Astrocyte of the hippocampus (primary cell): ENCODE results near the gene KLHL22.
"Not testable (repeated sequence)": the region's sequence is repeated elsewhere in the genome, so short reads cannot be mapped to it uniquely, and the experiment has no call there.

ENCODE experiments used
- DNase-seq: peaks from one replicate; pipeline ENCODE4 v3.0.0; 2011; ENCODE audit warnings: low read depth, low spot score

The KLHL22 gene

DNA sequence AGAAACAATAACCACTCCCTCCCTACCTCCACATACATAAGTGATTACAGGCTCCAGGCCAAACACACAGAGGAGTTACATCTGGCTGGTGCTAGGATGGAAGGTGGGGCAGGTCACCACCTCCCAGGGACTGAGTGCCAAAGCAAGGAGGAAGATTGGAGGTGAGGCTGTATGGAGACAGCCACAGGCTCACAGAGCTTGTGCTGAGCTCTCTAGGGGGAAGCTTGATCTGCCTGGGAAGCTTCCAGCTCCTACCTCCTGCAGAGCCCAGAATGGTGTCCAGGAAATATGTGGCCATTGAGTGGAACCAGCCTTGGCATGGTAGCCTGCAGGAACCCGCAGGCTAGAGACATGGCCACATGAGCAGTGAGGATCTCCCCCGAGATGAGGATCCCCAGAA lies 8.2 kb upstream of the KLHL22 start:
- no peak for DNase-seq

DNA sequence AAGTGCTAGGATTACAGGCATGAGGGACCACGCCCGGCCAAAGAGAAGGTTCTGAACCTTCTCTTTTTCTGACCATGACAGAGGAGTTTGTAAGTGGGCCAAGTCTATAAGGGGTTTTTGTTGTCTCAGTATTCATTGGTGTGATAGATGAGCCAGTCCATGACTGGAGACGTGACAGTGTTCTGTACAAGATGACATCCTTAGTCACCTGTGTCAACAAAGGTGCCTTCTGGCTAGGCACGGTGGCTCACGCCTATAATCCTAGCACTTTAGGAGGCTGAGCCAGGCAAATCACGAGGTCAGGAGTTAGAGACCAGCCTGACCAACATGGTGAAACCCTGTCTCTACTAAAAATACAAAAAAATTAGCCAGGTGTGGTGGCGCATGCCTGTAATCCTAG lies 4.2 kb upstream of the KLHL22 start:
- no peak for DNase-seq

DNA sequence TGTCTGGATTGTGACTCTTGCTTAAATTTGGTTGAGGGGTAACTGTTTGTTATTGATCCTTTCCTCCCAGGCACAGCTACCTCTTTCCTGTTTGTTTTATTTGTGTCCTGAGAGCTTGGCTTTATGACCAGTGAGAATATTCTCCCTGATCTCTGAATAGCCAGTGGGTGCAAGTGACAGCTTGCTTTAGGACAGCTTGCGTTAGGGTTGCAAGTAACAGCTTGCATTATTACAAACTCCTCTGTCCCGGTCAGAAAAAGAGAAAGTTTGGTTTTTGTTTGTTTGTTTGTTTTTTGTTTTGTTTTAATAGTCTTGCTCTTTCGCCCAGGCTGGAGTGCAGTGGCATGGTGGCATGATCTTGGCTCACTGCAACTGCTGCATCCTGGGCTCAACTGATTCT lies 3.3 kb upstream of the KLHL22 start:
- DNase-seq: no peak

DNA sequence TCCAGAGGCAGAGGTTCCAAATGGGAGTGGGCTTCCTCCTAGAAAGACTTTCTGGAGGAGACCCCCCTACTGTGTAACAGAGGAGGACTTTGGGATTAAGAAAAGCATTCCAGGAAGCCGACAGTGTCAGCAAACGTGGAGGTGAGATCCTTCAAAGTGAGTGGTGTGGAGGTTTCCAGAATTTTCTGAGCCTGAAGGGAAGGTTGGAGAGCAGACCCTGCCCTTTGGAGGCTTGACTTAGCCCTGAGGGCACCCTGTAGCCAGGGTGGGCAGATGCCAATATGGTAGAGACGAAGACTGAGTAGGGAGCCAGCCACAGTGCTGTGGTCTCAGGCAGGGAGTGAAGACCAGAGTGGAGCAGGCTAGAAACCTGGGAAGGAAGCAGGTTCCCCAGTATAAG lies 1.8 kb upstream of the KLHL22 start:
- DNase-seq: no peak

DNA sequence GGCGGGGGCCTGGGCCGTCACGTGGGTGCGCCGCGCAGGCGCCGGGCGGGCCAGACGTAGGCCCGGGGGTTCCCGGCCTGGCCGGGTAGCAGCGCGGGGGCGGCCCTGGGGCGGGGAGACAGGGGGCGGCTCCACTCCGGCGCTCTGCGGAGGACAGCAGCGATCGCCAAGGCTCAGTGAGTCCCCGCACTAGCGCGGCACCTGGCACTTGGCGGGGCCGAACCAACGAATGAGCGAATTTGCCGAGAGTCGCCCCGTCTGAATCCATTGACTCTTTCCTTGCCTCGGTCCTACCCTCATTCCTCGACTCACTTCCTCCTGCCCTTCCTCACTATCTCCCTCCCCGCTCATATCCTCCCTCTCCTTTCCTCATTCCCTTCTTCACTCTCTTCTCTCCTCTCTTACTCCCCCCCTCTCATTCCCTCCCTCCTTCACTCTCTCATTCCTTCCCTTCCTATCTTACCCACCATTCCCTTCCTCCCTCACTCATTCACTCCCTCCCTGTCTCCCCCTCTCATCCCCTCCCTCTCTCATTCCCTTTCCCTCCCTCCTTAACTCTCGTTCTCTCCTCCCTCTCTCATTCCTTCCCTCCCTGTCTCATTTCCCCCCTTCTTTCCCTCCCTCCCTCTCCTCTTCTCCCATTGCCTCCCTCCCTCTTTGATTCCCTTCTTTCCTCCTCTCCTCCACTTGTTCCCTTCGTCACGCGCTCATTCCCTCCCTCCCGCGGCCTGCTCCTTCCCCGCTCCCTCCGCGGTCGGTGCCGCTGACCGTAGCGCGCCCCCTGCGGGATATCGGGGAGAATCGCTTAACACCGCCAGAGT lies 476 bp upstream of the KLHL22 start:
- DNase-seq: peak; percentile 97

DNA sequence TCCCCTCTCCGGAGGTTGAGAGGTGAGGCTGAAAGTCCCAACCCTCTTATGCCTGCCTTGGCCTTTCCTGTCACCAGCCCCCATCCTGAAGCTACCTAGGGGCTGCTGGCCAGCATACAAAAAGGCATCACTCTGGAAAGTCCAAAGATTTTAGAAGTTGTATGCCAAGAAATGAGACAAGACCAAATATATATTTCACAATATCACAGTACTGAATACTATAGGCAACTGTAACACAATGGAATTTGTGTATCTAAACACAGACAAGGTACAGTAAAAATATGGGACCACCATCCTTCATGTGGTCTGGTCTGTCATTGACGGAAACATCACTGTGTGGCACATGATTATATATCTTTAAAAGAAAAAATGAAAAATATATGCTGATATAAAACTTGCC lies 4.2 kb downstream of the KLHL22 start:
- DNase-seq: no peak

- DNase-seq: no peak
Observed at GRCh38 chr22:20490941-20491307, 4.7 kb downstream of the KLHL22 start.

GRCh38 chr22:20490183-20490940 lies 5.2 kb downstream of the KLHL22 start:
- DNase-seq: no peak

DNA sequence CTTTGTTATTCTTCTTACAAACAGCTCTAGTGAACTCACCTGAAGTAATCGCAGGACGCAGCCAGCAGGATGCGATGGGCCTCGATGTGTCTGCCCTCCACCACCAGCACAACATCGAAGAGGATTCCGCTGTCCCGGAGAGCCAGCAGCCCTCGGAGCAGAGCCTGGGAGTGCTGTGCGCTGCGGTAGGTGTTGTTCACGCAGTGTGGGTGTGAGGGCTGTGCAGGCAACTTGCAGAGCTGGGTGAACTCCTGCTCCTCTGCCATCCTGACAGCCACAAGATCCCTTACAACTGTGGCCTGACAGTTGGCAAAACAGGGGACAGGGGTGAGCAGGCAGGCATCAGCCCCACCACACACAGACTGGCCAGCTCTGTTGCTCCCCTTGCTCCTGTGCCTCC lies 6.6 kb downstream of the KLHL22 start:
- DNase-seq: no peak

DNA sequence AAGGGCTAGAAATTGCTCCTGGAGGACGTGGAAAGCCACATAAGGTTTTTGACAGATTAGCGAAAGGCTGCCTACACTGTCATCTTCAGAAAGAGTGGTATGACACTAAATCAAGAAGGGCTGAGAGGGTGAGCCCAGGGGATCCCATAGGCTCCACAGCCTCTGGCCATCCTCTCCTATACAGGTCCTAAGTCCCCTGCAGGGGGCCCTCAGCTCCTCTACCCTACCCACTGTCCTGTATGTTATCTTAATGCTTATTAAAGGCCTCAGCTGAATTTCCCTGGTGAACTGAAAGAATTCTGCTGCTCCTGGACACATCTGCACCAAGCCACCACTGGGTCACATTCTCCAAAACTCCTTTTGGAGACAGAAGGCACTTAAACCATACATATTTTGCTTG lies 7.9 kb downstream of the KLHL22 start:
- no peak for DNase-seq

GRCh38 chr22:20486229-20486628 lies 9.4 kb downstream of the KLHL22 start:
- no peak for DNase-seq

GRCh38 chr22:20484948-20485683 lies 10.5 kb downstream of the KLHL22 start:
- DNase-seq: no peak

GRCh38 chr22:20483771-20484170 lies 11.8 kb downstream of the KLHL22 start:
- no peak for DNase-seq

- DNase-seq: not testable (repeated sequence)
Observed at GRCh38 chr22:20483143-20483506, 12.5 kb downstream of the KLHL22 start.

DNA sequence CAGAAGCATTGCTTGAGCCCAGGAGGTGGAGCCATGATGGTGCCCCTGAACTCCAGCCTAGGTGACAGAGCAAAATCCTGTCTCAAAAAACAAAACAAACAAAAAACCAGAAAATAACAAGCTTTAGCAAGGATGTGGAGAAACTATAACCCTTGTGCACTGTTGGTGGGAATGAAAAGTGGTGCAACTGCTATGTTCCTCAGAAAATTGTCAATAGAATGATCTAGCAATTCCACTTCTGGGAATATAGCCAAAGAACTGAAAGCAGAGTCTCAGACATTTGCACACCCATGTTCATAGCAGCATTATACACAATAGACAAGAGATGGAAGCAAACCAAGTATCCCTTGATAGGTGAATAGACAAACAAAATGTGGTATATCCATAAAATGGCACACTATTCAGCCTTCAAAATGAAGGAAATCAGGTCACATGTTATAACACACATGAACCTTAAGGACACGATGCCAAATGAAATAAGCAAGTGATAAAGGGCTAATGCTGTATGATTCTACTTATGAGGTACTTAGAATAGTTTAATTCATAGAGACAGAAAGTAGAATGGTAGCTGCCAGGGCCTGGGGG lies 15.9 kb downstream of the KLHL22 start:
- no peak for DNase-seq

DNA sequence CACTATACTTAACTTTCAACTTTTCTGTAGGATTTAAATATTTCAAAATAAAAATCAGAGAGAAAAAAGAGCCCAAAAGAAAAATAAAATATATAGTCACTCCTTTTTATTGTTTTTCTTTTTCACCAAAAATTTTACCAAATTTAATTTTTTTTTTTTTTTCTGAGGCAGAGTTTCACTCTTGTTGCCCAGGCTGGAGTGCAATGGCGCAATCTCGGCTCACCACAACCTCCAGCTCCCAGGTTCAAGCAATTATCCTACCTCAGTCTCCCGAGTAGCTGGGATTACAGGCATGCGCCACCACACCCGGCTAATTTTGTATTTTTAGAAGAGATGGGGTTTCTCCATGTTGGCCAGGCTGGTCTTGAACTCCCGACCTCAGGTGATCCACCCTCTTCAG lies 17.5 kb downstream of the KLHL22 start:
- DNase-seq: not testable (repeated sequence)

GRCh38 chr22:20475569-20475968 lies 20.0 kb downstream of the KLHL22 start:
- not testable (repeated sequence) for DNase-seq

- DNase-seq: no peak
Observed at GRCh38 chr22:20475115-20475436, 20.5 kb downstream of the KLHL22 start.

DNA sequence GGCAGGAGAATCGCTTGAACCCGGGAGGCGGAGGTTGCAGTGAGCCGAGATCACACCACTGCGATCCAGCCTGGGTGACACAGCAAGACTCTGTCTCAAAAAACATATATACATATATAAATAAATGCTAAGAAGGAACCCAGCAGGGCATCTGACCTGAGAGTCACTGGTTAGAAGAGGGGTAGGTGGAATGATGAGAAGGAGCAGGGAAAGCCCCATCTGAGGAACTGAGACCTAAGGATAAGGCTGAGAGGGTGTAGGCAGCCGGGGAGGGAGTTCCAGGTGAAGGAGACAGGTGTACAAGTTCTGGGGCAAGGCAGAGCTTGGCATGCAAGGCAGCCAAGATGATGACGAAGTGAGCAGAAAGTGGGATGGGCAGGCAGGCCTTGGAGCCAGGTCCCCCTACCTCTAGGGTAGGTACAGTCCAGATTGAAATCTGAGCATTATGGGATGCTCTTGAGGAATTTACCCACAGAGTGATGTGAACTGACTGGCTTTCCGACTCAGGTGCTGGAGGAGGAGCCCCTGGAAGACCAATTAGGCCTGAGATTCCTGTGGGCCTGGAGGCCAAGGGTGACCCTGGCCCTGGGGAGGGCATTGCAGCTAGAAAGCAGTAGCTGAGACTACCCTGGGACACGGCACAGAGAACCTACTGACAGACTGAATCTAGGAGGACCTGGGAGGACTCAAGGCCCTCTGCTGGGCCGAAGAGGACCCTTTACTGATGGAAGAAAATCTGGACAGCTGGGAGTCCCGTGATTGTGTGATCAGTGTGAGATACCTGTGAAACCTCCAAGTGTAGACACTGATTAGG lies 22.8 kb downstream of the KLHL22 start:
- DNase-seq: no peak

DNA sequence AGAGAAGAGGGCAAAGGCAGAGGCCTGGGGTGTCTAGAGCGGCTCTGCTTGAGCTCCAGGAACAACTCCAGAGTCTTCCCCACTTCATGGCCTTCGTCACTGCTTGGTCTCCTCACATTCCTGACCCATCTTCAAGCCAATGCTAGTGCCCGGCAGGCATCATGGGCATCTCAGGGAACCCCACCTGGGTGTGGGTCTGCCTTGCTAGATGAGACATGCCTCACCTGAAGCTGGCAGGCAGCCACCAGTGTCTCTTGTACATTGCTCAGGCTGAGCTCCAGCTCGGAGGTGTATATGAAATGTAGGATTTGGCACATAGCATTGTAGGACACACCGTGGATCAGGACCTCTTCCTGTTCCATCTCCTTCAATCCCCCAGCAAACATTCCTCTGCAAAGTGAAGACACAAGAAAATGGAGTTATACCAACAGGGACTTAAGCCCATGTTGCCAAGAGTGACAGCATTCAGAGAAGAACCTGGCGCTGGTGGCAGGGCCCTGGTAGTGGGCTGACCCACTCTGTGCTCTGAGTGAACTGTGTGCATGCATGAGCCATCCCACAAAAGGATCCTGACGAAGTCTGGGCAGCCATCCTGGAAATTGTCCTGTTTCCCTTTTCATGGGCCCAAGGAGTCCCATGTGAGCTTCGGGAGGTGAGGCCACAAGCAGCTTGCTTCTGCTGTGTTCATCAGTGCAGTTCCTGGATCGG lies 24.3 kb downstream of the KLHL22 start:
- no peak for DNase-seq

DNA sequence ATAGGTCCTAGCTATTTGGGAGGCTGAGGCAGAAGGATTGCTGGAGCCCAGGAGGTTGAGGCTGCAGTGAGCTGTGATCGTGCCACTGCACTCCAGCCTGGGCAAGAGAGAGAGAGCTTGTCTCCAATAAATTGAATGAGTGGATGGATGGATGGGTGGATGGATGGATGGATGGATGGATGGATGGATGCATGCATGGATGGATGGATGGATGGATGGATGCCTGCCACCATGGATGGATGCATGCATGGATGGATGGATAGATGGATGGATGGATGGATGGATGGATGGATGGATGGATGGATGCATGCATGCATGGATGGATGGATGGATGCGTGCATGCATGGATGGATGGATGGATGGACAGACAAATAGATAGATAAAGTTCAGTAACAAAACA lies 25.1 kb downstream of the KLHL22 start:
- not testable (repeated sequence) for DNase-seq
